GM12891 (cell line): ENCODE results near the gene ZDHHC5.

Experiments used
- PAX5 ChIP-seq: IDR thresholded peaks from 2 replicates; pipeline ENCODE4 v1.6.1; 2011; ENCODE audit warnings: low read length, moderate library complexity, mild to moderate bottlenecking; ENCODE audit not compliant: insufficient read depth, severe bottlenecking
- POLR2A ChIP-seq: IDR thresholded peaks from 2 replicates; pipeline ENCODE4 v1.6.1; 2011; ENCODE audit warnings: low read depth, low read length, control low read depth
- POLR2AphosphoS5 ChIP-seq: IDR thresholded peaks from 2 replicates; pipeline ENCODE4 v1.6.1; 2011; ENCODE audit warnings: low read depth, low read length, control low read depth
- POU2F2 ChIP-seq: IDR thresholded peaks from 2 replicates; pipeline ENCODE4 v1.6.1; 2011; ENCODE audit warnings: low read depth, mild to moderate bottlenecking, control low read depth, low read length, moderate library complexity
- SPI1 ChIP-seq: IDR thresholded peaks from 2 replicates; pipeline ENCODE4 v1.6.1; 2011; ENCODE audit warnings: low read depth, low read length, control low read depth
- TAF1 ChIP-seq: IDR thresholded peaks from 2 replicates; pipeline ENCODE4 v1.6.1; 2011; ENCODE audit warnings: low read depth, low read length, control low read depth

- no peak for TF ChIP-seq TAF1
- no peak for TF ChIP-seq POLR2AphosphoS5
- TF ChIP-seq POLR2A = no peak
- TF ChIP-seq SPI1 = no peak
- TF ChIP-seq POU2F2 = no peak
- no peak for TF ChIP-seq PAX5
These were observed 29.0 kb upstream of the ZDHHC5 start for GRCh38 chr11:57638811-57639320.
